ENCODE data around the gene IQCK.

Gene IQCK

GRCh38 chr16:19749571-19750080 lies 31.6 kb downstream of the IQCK start:
- Histone ChIP-seq H3K36me3 (ENCODE audit: control insufficient read depth in 2 of 2, insufficient read depth in 1 of 2, low read length in 2 of 2) (no peaks in the 10 kb centered on the region), H3K9me3 (ENCODE audit: control insufficient read depth, insufficient read depth, low read depth, low read length) (no peaks in the 10 kb centered on the region), H3K27ac (ENCODE audit: extremely low read depth, low read depth, low read length) (no peak overlapping the region), H3K4me1 (ENCODE audit: control insufficient read depth, insufficient read depth, low read length) (0 out of 2 replicates have a peak, but pooled peaks cover 2% of the 10 kb centered on the region), H3K4me3 (ENCODE audit: low read depth, low read length) (no peak overlapping the region)
- TF ChIP-seq EGR2 (tag by site-specific recombination; IDR thresholded peaks at IDR 0.05; ENCODE audit: low read depth) (0 out of 2 replicates have a peak, but pooled peaks have one; percentile 14), CTCF (tag by site-specific recombination; IDR thresholded peaks at IDR 0.05) (no peak), ZSCAN30 (tag by site-specific recombination; IDR thresholded peaks at IDR 0.05) (no peak), ZNF211 (tag by site-specific recombination; IDR thresholded peaks at IDR 0.05; ENCODE audit: low read depth) (no peak), SCRT1 (tag by site-specific recombination; IDR thresholded peaks at IDR 0.05; ENCODE audit: borderline replicate concordance) (peak; percentile 67), SCRT2 (tag by site-specific recombination; IDR thresholded peaks at IDR 0.05) (peak; percentile 57; the same call in 1 of the 2 replicates), ZNF416 (tag by site-specific recombination; IDR thresholded peaks at IDR 0.05) (no peak), ZNF768 (tag by site-specific recombination; IDR thresholded peaks at IDR 0.05) (no peak)
- POLR2A ChIA-PET: no interaction called here
- CTCF ChIA-PET: no interaction called here

GRCh38 chr16:19751478-19752385 lies 33.7 kb downstream of the IQCK start:
- CTCF ChIA-PET: interaction anchor here (0.6 to 0.7 kb wide), 2 partner anchors 12 to 140 kb away, joined by 3 read pairs; no protein-coding TSS in a partner anchor
- no peaks in the 10 kb centered on the region for H3K36me3 ChIP-seq (ENCODE audit: control insufficient read depth in 2 of 2, insufficient read depth in 1 of 2, low read length in 2 of 2)
- H3K9me3 ChIP-seq (ENCODE audit: control insufficient read depth, insufficient read depth, low read depth, low read length): no peaks in the 10 kb centered on the region
- POLR2A ChIA-PET: no interaction called here
- H3K4me1 ChIP-seq (ENCODE audit: control insufficient read depth, insufficient read depth, low read length): 0 out of 2 replicates have a peak, but pooled peaks cover 2% of the 10 kb centered on the region
- TF ChIP-seq ELK4 (IDR thresholded peaks at IDR 0.05; ENCODE audit: borderline replicate concordance, low read depth, low read length): no peak
- no peak overlapping the region for H3K4me3 ChIP-seq (ENCODE audit: low read depth, low read length)
- no peak overlapping the region for H3K27ac ChIP-seq (ENCODE audit: extremely low read depth, low read depth, low read length)

GRCh38 chr16:19753815-19754643 lies 36.0 kb downstream of the IQCK start:
- ChIA-PET POLR2A (no interaction called here), CTCF (interaction anchor here (1.0 kb wide), 1 partner anchor 134 kb away, joined by 4 read pairs; no protein-coding TSS in a partner anchor)
- TF ChIP-seq KLF1 (tag by site-specific recombination; IDR thresholded peaks at IDR 0.05): 0 out of 2 replicates have a peak, but pooled peaks have one; percentile 21
- TF ChIP-seq TCF7L2 (IDR thresholded peaks at IDR 0.05; ENCODE audit: borderline replicate concordance, low read depth, low read length): no peak
- H3K27ac ChIP-seq (ENCODE audit: extremely low read depth, low read depth, low read length): no peak overlapping the region
- no peaks in the 10 kb centered on the region for H3K9me3 ChIP-seq (ENCODE audit: control insufficient read depth, insufficient read depth, low read depth, low read length)
- no peaks in the 10 kb centered on the region for H3K4me1 ChIP-seq (ENCODE audit: control insufficient read depth, insufficient read depth, low read length)
- H3K4me3 ChIP-seq (ENCODE audit: low read depth, low read length): no peak overlapping the region
- no peaks in the 10 kb centered on the region for H3K36me3 ChIP-seq (ENCODE audit: control insufficient read depth in 2 of 2, insufficient read depth in 1 of 2, low read length in 2 of 2)

GRCh38 chr16:19754644-19755036 lies 36.6 kb downstream of the IQCK start:
- Histone ChIP-seq H3K36me3 (ENCODE audit: control insufficient read depth in 2 of 2, insufficient read depth in 1 of 2, low read length in 2 of 2) (no peaks in the 10 kb centered on the region), H3K27ac (ENCODE audit: extremely low read depth, low read depth, low read length) (no peak overlapping the region), H3K4me1 (ENCODE audit: control insufficient read depth, insufficient read depth, low read length) (no peaks in the 10 kb centered on the region), H3K4me3 (ENCODE audit: low read depth, low read length) (no peak overlapping the region), H3K9me3 (ENCODE audit: control insufficient read depth, insufficient read depth, low read depth, low read length) (no peaks in the 10 kb centered on the region)
- ChIA-PET CTCF (interaction anchor here (1.0 kb wide), 1 partner anchor 134 kb away, joined by 4 read pairs; no protein-coding TSS in a partner anchor), POLR2A (no interaction called here)
- TF ChIP-seq ZNF26 (tag by site-specific recombination; IDR thresholded peaks at IDR 0.05): no peak

All from HEK293 (cell line).